ENCODE results near the gene C2CD4C.

The C2CD4C gene

GRCh38 chr19:409516-410242, 732 bp upstream of the C2CD4C start:
- TF ChIP-seq JUND (IDR thresholded peaks at IDR 0.05; ENCODE audit: low read depth), result no peak
- DNase-seq (ENCODE audit: low read depth in 1 of 2, low spot score in 1 of 2), result no peak
- in situ Hi-C loops (cut with HindIII; ENCODE audit: low pct_unique_long_range_greater_than_20kb, low sequenced_read_pairs), result no loop called here

GRCh38 chr19:408441-408901, 476 bp downstream of the C2CD4C start:
- in situ Hi-C loops (cut with HindIII; ENCODE audit: low pct_unique_long_range_greater_than_20kb, low sequenced_read_pairs), result no loop called here
- no peak for DNase-seq (ENCODE audit: low read depth in 1 of 2, low spot score in 1 of 2)
- no peak for TF ChIP-seq JUND (IDR thresholded peaks at IDR 0.05; ENCODE audit: low read depth)

GRCh38 chr19:407511-408440, 1.2 kb downstream of the C2CD4C start:
- in situ Hi-C loops (cut with HindIII; ENCODE audit: low pct_unique_long_range_greater_than_20kb, low sequenced_read_pairs), result no loop called here

GRCh38 chr19:406971-407510, 1.9 kb downstream of the C2CD4C start:
- TF ChIP-seq JUND (IDR thresholded peaks at IDR 0.05; ENCODE audit: low read depth), result no peak
- in situ Hi-C loops (cut with HindIII; ENCODE audit: low pct_unique_long_range_greater_than_20kb, low sequenced_read_pairs), result no loop called here

More at GRCh38 chr19:407511-408440, 1.2 kb downstream of the C2CD4C start:
- no peak for DNase-seq (ENCODE audit: low read depth in 1 of 2, low spot score in 1 of 2)
- no peak for TF ChIP-seq JUND (IDR thresholded peaks at IDR 0.05; ENCODE audit: low read depth)

GRCh38 chr19:406135-406781, 2.7 kb downstream of the C2CD4C start:
- no peak for DNase-seq (ENCODE audit: low read depth in 1 of 2, low spot score in 1 of 2)
- TF ChIP-seq JUND (IDR thresholded peaks at IDR 0.05; ENCODE audit: low read depth), result no peak
- in situ Hi-C loops (cut with HindIII; ENCODE audit: low pct_unique_long_range_greater_than_20kb, low sequenced_read_pairs), result no loop called here

More at GRCh38 chr19:406971-407510, 1.9 kb downstream of the C2CD4C start:
- no peak for DNase-seq (ENCODE audit: low read depth in 1 of 2, low spot score in 1 of 2)

GRCh38 chr19:405121-405965, 3.6 kb downstream of the C2CD4C start:
- no peak for TF ChIP-seq JUND (IDR thresholded peaks at IDR 0.05; ENCODE audit: low read depth)
- DNase-seq (ENCODE audit: low read depth in 1 of 2, low spot score in 1 of 2), result no peak
- in situ Hi-C loops (cut with HindIII; ENCODE audit: low pct_unique_long_range_greater_than_20kb, low sequenced_read_pairs), result no loop called here

GRCh38 chr19:403221-404027, 5.5 kb downstream of the C2CD4C start:
- no peak for TF ChIP-seq JUND (IDR thresholded peaks at IDR 0.05; ENCODE audit: low read depth)
- no peak for DNase-seq (ENCODE audit: low read depth in 1 of 2, low spot score in 1 of 2)
- in situ Hi-C loops (cut with HindIII; ENCODE audit: low pct_unique_long_range_greater_than_20kb, low sequenced_read_pairs), result no loop called here

GRCh38 chr19:402786-403185, 6.2 kb downstream of the C2CD4C start:
- DNase-seq (ENCODE audit: low read depth in 1 of 2, low spot score in 1 of 2), result no peak
- TF ChIP-seq JUND (IDR thresholded peaks at IDR 0.05; ENCODE audit: low read depth), result no peak
- in situ Hi-C loops (cut with HindIII; ENCODE audit: low pct_unique_long_range_greater_than_20kb, low sequenced_read_pairs), result no loop called here

- DNase-seq (ENCODE audit: low read depth in 1 of 2, low spot score in 1 of 2), result no peak
- no peak for TF ChIP-seq JUND (IDR thresholded peaks at IDR 0.05; ENCODE audit: low read depth)
These were observed 7.0 kb downstream of the C2CD4C start for GRCh38 chr19:401866-402511.

GRCh38 chr19:400976-401865, 7.7 kb downstream of the C2CD4C start:
- no peak for TF ChIP-seq JUND (IDR thresholded peaks at IDR 0.05; ENCODE audit: low read depth)
- DNase-seq (ENCODE audit: low read depth in 1 of 2, low spot score in 1 of 2), result no peak
- in situ Hi-C loops (cut with HindIII; ENCODE audit: low pct_unique_long_range_greater_than_20kb, low sequenced_read_pairs), result no loop called here

More at GRCh38 chr19:401866-402511, 7.0 kb downstream of the C2CD4C start:
- in situ Hi-C loops (cut with HindIII; ENCODE audit: low pct_unique_long_range_greater_than_20kb, low sequenced_read_pairs), result no loop called here
